GM12878 (cell line): ENCODE measurements around the gene TRAF3. TPM values are rescaled to one million over a fixed set of nuclear protein-coding genes. Genes with fewer than 3 reads are reported as not detected.

Source experiments
- ASH2L ChIP-seq: fragments of 300-600, 200-600 bp; sonication (generic); IDR thresholded peaks from 2 replicates; pipeline ENCODE4 v1.6.1; 2017; ENCODE audit warnings: low read depth, mild to moderate bottlenecking, borderline replicate concordance
- ESRRA ChIP-seq: IDR thresholded peaks from 2 replicates; pipeline ENCODE4 v1.6.1; 2012; ENCODE audit warnings: mild to moderate bottlenecking, low read length, improper control_type of control experiment
- IKZF2 ChIP-seq, 2 experiments: fragments of 450-650 bp; IDR thresholded peaks; 2 replicates each; pipeline ENCODE4 v1.6.1; 2017; ENCODE audit warnings: mild to moderate bottlenecking in 2 of 2, moderate library complexity in 2 of 2
- KAT2A ChIP-seq: conservative IDR thresholded peaks from 2 replicates; pipeline ENCODE4 v1.6.1; 2011; ENCODE audit warnings: low read depth, low read length; ENCODE audit not compliant: control insufficient read depth
- POLR2A ChIP-seq: IDR thresholded peaks from 2 replicates; pipeline ENCODE4 v1.6.1; 2011; ENCODE audit warnings: low read depth, mild to moderate bottlenecking, low read length
- RAD51 ChIP-seq: fragments of 450-650 bp; IDR thresholded peaks from 2 replicates; pipeline ENCODE4 v1.6.1; 2016; ENCODE audit warnings: moderate library complexity, mild to moderate bottlenecking, inconsistent platforms
- SIX5 ChIP-seq: IDR thresholded peaks from 2 replicates; pipeline ENCODE4 v1.6.1; 2011; ENCODE audit warnings: mild to moderate bottlenecking, low read depth, low read length, moderate library complexity; ENCODE audit not compliant: severe bottlenecking
- SREBF2 ChIP-seq: IDR thresholded peaks from 2 replicates; pipeline ENCODE4 v1.6.1; 2012; ENCODE audit warnings: mild to moderate bottlenecking, low read length
- SUZ12 ChIP-seq: fragments of 200-600 bp; sonication (generic); IDR thresholded peaks from one replicate; pipeline ENCODE4 v1.6.1; 2018; ENCODE audit warnings: antibody characterized with exemption, mild to moderate bottlenecking; ENCODE audit not compliant: unreplicated experiment
- TBL1XR1 ChIP-seq: IDR thresholded peaks from 2 replicates; pipeline ENCODE4 v1.6.1; 2012; ENCODE audit warnings: low read depth, low read length, improper control_type of control experiment
- ZNF384 ChIP-seq: IDR thresholded peaks from 2 replicates; pipeline ENCODE4 v1.6.1; 2012; ENCODE audit warnings: low read depth, mild to moderate bottlenecking, low read length, improper control_type of control experiment, borderline replicate concordance
- polyA plus RNA-seq, 11 experiments: library from polyadenylated mRNA; depleted of rRNA in 4 of 11; unstranded in 6 of 11; stranded (reverse) in 5 of 11; fragments of >200 nt; fragmentation: Nextera tagmentation in 4 of 11; fragmentation: Illumina TruSeq in 1 of 11; extraction: Ambion mirVana in 4 of 11; extraction: Trizol in 1 of 11; gene quantifications; 1 replicate in 1 of 11; 2 replicates in 10 of 11; pipeline versions ENCODE4 v1.2.1 to v1.2.3, GENCODE V29; 2011 to 2016; ENCODE audit warnings: inconsistent platforms in 2 of 11, missing spikeins in 2 of 11, low read depth in 1 of 11
- total RNA-seq, 4 experiments: library from RNA; depleted of rRNA in 3 of 4; stranded (reverse); fragments of >200 nt in 3 of 4; fragmentation: Illumina TruSeq in 1 of 4; extraction: Trizol in 1 of 4; gene quantifications; 2 replicates each; pipeline versions ENCODE4 v1.2.1 to v1.2.3, GENCODE V29; 2013 to 2021
- TF ChIP-seq, protein P1 (sequence below): fragments of 450-650 bp; IDR thresholded peaks from 2 replicates; pipeline ENCODE4 v1.6.1; 2018; ENCODE audit warnings: borderline replicate concordance, mild to moderate bottlenecking; ENCODE audit not compliant: partially characterized antibody
- TF ChIP-seq, protein P2 (sequence below): IDR thresholded peaks from 2 replicates; pipeline ENCODE4 v1.6.1; 2012; ENCODE audit warnings: low read depth, low read length, improper control_type of control experiment

Gene TRAF3
- total and polyA plus RNA-seq, 10 of the 15 experiments (the other 5 are each of a cell fraction or from before 2014, with no cell fraction given): 3.0 to 70.1 (median 36.5) TPM

DNA sequence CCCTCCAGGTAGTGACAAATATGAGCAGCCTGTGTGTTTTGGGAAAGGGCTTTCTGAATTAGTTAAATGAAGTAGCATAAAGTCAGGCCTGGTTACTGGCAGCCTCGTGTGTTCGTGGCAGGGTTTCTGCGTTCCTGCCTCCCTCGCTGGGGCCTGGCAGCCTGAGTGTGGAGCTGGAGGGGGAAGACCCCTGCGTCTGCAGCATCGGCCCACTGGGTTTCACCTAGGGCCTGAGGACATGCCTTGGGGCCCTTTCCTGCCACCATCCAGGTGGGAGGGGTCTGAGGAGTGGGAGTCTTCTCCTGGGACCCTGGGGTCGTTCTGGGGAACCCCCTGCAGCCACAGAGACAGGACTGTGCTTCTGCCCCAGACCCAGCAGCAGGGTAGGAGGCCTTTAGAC is 124.8 kb downstream of the TRAF3 start (continued):
- TF ChIP-seq, protein P1, sequence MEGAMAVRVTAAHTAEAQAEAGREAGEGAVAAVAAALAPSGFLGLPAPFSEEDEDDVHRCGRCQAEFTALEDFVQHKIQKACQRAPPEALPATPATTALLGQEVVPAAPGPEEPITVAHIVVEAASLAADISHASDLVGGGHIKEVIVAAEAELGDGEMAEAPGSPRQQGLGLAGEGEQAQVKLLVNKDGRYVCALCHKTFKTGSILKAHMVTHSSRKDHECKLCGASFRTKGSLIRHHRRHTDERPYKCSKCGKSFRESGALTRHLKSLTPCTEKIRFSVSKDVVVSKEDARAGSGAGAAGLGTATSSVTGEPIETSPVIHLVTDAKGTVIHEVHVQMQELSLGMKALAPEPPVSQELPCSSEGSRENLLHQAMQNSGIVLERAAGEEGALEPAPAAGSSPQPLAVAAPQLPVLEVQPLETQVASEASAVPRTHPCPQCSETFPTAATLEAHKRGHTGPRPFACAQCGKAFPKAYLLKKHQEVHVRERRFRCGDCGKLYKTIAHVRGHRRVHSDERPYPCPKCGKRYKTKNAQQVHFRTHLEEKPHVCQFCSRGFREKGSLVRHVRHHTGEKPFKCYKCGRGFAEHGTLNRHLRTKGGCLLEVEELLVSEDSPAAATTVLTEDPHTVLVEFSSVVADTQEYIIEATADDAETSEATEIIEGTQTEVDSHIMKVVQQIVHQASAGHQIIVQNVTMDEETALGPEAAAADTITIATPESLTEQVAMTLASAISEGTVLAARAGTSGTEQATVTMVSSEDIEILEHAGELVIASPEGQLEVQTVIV: no peak
- no peak for TF ChIP-seq SIX5
- TF ChIP-seq ESRRA: 0 out of 2 replicates have a peak, but pooled peaks have one; percentile 8
- TF ChIP-seq TBL1XR1: no peak
- no peak for TF ChIP-seq ZNF384
- TF ChIP-seq SUZ12: no peak
- TF ChIP-seq, protein P2, sequence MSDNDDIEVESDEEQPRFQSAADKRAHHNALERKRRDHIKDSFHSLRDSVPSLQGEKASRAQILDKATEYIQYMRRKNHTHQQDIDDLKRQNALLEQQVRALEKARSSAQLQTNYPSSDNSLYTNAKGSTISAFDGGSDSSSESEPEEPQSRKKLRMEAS: 0 out of 2 replicates have a peak, but pooled peaks have one; percentile 2
- TF ChIP-seq RAD51: no peak
- no peak for TF ChIP-seq ASH2L
- peak; percentile 70 for TF ChIP-seq POLR2A
- TF ChIP-seq KAT2A: no peak
- TF ChIP-seq IKZF2 (IDR thresholded peaks at IDR 0.05): no peak
- no peak for TF ChIP-seq SREBF2
